ENCODE data around the gene TMC3.

- TF ChIP-seq BHLHE40 (IDR thresholded peaks at IDR 0.05; ENCODE audit: low read depth, low read length) = no peak
- no peak for TF ChIP-seq CTCF (IDR thresholded peaks at IDR 0.05)
- no peak for TF ChIP-seq JUN (IDR thresholded peaks at IDR 0.05)
- no peak for TF ChIP-seq CHD2 (IDR thresholded peaks at IDR 0.05; ENCODE audit: low read length, partially characterized antibody)
These were observed 92.0 kb downstream of the TMC3 start for GRCh38 chr15:81281766-81282605.
